Islet of Langerhans (tissue), 1 donor: ENCODE measurements around the gene CROCC.
"Not testable (repeated sequence)": the region's sequence is repeated elsewhere in the genome, so short reads cannot be mapped to it uniquely, and the experiment has no call there.

ENCODE experiments used
- FAIRE-seq: peaks from one replicate; lab custom pipeline; 2011; peaks lifted over from hg19 to GRCh38; lab: Jason Lieb, UNC

CROCC gene

DNA sequence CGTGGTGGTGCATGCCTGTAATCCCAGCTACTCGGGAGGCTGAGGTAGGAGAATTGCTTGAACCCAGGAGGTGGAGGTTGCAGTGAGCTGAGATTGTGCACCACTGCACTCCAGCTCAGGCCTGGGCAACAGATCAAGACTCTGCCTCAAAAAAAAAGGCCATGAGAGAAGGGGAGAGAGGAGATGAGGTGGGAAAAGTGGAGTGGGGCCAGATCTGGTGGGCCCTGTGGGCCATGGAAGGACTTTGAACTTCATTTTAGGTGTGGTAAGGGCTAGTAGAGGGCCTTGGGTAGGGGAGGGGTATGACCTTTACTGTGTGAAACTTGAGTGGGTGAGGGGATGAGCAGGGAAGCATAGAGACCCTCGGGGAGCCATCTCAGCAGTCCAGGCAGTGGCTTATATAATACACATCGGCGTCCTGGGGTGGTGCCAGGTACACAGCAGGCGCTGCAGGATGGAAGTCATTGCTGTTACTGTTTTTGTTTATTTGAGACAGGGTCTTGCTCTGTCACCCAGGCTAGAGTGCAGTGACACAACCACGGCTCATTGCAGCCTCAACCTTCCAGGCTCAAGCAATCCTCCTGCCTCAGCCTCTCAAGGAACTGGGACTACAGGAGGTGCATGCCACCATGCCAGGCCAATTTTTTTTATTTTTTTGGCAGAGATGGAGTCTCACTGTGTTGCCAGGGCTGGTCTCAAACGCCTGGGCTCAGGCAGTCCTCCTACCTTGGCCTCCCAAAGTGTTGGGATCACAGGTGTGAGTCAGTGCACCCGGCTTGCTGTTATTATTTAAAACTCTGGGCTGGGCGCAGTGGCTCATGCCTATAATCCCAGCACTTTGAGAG is 5.5 kb upstream of the CROCC start:
- not testable (repeated sequence) for FAIRE-seq

DNA sequence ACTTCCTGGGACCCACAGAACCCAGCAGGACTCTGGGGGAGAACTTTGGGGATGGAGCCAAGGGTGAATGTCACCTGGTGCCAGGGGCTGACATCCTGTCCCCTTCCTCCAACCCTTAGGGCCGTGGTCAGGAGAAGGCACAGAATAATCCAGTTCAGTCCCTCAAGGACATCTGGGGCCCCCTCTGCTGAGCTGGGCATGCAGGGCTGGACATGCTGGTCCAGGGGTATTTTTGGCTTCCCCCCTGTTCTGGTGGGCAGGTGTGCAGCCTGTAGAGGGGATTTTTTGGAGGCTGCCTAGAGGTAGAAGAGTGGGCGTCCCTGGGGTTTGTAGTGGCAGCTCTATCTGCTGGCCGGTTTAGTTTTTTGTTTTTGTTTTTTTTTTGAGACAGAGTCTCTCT is 3.4 kb upstream of the CROCC start:
- no peak for FAIRE-seq

DNA sequence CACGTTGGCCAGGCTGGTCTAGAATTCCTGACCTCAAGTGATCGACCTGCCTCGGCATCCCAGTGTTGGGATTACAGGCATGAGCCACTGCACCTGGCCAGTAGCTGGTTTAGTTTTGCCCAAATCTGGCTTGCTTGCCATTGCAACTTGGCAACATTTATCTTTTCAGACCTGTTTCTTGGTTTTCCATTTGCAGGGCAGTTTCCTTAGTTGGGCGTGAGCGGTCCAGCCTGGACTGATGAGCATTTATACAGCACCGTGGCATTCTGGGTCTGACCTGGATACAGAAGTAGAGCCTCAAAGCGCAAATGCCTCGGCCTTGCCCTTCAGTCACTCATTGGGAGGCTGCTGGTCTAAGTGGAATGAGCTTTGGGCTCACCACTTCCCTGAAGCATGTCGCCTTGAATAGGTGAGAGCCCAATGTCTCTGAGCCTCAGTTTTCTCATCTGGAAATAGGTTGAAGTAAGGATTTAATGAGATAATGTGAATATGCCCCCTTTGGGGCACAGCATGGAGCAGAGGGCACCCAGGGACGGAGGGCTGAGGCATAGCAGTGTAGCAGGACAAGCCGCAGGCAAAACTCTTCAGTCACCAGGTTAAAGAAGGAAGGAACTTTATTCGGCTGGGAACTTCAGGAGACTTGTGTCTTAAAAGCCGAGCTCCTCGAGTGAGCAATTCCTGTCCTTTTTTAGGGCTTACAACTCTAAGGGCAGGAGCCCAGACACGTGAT is 2.6 kb upstream of the CROCC start:
- not testable (repeated sequence) for FAIRE-seq

DNA sequence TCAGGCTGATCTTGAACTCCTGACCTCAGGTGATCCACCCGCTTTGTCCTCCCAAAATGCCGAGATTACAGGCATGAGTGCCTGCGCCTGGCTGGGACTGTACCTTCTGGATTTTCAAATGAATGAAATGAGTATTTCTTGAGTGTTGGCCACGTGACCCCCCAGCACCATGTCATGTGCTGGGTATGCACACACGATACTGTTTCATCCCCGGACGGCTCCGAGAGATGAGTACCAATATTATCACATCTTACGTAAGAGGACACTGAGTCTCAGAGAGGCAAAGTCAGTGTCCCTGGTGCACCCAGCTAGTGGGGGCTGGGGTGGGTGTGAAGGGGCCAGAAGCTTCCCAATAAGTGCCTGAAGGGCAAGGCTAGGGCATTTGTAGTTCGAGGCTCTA is 780 bp upstream of the CROCC start:
- no peak for FAIRE-seq

DNA sequence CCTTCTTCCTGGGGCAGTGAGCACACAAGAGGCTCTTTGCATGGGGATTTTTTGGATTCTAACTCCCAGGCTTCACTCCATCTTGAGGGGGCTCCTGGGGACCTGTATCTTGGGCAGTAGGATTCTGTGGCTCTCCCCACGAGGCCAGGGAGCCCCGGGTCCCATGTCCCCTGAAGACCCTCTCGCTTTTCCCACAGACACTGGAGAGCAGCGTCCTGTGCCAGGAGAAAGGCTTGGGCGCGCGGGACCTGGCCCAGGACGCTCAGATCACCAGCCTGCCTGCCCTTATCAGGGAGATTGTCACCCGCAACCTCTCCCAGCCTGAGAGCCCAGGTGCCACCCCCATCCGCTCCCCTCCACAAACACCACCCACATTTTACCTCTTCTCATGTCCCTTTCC is 735 bp downstream of the CROCC start:
- FAIRE-seq: no peak

DNA sequence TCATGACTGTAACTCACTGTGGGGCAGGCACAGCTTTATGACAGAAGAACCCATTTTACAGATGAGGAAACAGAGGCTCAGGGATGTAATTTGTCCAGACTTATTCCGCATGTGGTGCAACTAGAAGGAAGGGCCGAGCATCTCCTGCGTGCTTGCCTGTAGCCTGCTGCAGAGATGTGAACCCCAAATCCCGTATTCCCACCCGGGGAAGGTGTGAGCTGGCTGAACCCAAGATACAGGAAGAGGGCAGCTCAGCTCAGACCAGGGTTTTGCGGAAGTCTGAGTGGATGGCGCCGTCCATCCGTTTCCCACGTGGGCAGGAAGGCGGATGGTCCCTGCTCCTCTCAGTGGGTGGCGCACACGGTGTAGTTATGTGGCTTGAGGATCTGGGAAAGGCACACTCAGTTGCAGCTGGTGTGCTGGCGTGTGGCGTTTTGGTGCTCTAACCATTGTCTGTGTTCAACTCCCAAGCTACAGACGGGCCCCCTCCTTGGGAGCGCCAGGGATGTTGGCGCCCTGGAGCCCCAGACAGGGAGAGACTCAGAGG is 1.2 kb downstream of the CROCC start:
- FAIRE-seq: no peak

DNA sequence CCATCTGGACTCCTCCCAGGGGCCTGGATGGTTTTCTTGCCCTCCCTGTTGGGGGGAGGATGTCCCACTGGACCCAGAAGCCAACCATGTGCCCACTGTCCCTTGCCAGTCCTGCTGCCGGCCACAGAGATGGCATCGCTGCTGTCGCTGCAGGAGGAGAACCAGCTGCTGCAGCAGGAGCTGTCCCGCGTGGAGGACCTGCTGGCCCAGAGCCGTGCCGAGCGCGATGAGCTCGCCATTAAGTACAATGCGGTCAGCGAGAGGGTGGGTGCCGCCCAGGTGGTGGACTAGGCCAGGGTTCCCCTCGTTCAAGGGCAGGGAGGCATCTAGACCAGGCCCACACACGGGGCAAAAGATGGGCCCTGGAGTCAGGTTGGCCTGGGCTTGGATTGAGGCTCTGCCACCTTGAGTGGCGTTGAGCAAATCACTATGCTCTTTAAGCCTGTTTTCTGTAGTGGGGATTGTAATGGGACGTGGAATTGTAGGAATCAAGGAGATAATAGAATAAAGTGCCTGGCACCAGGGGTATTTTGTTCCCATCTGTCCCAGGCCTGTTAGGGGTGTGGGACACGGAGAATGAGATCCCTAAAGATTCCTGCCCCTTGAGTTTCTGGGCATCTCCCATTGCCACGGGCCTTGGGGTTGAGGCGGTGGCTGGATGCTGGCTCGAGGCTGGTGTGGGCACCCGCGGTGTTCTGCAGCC is 2.6 kb downstream of the CROCC start:
- FAIRE-seq: no peak

DNA sequence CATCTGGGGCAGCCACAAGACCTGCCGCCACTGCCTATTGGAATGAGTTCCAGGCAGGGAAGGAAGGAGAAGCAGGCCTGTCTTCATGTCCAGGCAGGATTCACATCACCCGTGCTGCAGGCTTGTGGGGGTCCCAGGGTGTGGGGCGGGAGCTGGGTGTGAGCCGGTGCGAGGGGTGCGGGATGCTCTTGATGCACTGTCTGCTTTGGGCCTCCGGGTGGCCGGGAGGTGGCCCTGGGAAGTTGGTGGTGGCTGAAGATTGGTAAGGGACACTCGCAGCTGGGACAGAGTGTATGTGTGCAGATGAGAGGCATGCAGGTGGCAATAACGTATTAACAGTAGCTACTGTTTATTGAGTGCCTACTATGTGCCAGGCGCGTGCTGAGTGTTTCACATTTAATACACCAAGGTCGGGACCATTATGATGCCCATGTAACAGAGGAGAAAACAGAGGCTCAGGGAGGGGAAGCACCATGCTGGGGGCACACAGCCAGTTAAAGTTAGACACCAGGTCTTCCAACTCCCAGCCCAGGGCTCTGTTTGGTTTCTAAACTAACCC is 3.3 kb downstream of the CROCC start:
- FAIRE-seq: no peak

DNA sequence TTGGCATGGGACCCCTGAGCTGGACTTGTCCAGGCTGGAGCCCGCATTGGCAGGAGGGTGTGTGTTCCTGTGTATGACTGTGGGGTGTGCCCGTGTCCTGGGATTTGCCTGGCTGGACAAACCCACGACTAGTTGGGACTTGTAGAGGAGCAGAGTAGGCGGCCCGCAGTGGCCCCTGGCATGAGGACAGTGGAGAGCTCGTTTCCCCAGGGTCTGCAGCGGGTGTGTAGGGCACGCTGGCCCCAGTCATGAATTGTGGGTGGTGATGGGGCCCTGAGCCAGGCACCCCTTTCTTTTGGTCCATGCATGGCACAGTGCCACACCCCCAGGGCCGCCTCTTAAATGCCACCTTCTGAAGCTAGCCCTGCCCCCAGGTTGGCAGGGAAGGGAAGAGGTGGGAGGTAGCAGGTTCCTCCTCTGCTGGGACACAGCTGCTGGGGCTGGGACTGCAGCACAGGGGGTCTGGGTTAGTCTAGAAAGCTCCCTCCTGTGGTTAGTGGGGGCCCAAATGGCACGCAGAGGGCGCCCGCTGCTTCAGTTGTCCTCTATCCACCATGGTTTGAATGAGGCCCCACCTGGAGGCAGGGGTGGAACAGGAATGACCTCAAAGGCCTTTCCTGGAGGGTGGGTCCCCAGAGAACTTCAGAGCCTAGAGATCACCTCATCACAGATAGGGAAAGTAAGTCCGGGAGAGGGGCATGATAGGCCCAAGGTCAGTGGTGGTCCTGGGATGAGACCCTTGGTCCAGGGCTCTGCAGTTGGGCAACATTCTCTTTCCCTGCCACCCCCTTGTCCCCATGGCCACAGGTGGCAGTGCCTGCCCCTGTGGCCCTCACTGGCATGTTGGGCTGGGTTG is 4.1 kb downstream of the CROCC start:
- FAIRE-seq: no peak

DNA sequence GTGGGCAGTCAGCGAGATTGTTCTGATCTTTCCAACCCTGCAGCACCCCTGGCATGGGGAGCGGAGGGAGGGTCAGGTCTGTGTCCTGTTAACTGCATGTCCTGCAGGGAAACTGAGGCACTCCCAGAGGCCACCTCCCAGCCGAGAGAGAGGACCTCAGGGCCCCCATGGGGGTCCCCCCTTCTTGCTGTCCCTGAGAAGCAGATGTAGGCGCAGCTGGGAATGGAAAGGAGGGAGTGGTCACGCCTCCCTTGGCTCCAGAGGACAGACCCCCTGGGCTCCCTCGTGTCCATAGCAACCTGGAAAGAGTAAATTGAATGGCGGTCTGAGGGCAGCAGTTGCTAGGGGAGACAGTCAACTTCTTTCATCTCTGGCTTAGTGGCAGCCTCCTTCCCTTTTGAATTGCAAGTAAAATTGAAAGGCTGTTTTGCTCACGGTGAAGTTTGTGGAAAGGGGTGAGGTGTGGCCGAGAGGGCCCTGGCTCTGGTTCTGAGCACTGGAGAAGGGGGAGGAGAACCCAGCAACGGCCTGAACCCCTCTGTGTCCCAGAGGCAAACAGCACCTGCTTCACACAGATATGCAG is 4.9 kb downstream of the CROCC start:
- FAIRE-seq: no peak

DNA sequence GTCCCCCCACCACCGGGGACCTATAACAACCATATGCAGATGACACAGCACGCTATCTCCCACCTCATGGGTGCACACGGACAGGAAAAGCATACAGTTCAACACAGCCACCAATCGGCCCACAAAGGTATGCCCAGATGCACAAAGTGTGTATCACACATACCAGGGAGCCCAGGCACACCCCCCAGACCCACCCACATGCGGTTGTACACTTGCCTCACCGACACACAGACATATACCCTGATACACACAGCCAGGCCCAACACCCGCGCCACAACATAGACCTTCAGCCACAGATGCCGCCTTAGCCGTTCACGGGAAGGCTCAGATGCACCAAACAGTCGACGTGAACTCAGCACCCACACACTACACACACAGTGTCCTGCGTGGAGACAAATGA is 5.5 kb downstream of the CROCC start:
- no peak for FAIRE-seq

DNA sequence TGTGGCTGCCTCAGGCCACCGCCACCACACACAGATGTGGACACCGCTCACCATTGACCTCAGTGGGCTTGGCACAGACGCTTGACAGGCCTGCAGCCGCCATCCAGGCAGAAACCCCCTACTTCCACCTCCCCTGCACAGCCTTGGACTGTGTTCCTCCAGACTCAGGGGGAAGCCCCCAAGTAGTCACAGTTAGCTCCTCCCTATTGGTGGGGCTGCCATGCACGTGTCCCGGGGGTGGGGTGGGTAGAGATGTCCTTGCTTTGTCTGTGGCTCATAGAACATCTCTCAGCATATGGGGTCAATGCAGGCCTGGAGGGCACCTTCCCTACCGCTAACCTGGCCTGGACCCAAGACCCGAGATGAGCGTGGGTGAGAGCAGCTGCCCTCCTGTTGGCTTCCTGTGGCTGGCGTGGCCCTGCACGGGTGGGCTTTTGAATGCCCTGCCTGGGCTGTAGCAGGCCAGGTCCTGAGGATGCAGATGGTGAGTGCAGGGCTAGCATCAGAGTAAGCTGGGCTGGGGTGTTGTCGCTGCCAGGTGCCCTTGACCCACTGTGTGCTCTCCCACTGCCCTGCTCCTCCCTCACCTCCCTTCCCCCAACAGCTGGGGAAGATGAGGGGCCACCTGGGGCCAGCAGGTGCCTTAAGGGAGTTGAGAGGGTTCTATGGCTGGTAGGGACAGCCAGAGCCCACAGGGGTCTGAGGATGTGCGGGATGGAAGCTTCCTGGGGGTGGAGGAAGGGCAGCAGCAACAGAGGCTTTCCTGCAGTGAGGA is 6.2 kb downstream of the CROCC start:
- FAIRE-seq: no peak

DNA sequence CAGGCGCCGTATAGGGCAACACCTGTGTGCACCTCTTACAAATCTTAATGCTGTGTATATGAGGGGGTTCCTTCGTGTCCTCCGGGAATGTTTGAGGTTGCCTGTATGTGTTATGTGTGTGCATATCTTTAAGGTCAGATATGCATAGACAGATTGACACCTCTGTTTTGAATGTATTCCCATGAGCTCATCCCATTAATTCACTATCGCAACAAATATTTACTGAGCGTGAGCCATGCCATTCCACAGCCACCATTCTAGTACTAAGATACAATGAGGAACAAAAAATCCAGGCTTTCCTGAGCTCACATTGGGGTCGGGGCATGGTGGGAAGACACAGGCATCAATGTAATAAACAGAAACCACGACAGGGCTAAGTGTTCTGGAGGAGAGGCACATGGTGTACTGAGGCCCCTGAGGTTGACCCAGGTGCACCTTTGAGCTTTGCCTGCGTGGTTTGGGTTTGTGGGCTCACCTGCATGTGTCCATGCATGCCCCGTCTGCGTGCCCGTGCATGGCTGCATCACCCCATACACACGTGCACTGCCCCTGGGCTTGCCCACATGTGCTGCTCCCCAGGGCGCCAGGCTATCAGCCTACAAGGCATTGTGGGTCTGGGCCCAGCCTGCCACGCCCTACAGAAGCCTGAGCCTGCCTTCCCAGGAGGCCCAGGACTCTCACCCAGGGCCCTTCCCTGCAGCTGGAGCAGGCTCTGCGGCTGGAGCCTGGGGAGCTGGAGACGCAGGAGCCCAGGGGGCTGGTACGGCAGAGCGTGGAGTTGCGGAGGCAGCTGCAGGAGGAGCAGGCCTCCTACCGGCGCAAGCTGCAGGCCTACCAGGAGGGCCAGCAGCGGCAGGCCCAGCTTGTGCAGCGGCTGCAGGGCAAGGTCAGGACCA is 7.7 kb downstream of the CROCC start:
- FAIRE-seq: not testable (repeated sequence)

DNA sequence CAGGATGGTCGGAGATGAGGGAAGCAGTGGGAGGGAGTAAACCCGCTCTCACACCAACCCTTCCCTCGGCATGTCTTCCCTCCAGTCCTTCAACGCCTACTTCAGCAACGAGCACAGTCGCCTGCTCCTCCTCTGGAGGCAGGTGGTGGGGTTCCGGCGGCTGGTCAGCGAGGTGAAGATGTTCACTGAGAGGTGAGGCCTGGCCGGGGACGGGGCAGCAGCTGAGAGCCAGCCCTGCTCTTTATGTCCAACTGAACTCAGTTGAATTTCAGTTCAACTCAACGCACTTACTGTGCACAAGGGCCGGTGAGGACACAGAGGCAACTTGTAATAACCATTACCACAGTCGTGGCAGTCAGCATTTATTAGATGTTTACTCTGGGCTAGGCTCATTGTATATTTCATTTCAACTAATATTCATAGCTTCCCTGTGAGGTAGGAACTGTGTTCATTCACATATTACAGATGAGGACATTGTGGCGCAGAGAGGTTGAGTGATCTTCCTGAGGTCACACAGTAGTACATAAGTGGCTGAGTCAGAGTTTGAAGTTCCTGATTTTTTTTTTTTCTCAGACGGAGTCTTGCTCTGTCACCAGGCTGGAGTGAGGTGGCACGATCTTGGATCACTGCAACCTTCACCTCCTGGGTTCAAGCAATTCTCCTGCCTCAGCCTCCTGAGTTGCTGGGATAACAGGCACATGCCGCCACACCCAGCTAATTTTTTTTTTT is 9.6 kb downstream of the CROCC start:
- FAIRE-seq: not testable (repeated sequence)

DNA sequence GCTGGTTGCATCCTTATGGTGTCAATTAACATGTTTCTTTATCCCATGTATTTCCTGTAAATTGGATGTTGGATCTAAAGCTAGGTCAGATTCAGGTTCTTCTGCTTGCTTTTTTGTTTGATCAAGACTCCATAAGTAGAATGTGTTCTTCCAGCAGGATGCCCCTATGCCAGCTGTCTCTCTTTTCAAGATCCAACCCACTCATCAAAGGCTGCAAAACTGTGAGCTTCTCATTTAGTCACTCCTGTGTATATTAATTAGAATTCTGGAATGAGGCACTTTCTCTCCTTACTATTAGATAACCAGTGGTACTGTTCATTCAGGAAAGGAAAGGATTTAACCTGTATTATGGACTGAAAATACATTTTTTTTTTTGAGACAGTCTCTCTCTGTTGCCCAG is 12.2 kb downstream of the CROCC start:
- FAIRE-seq: not testable (repeated sequence)

DNA sequence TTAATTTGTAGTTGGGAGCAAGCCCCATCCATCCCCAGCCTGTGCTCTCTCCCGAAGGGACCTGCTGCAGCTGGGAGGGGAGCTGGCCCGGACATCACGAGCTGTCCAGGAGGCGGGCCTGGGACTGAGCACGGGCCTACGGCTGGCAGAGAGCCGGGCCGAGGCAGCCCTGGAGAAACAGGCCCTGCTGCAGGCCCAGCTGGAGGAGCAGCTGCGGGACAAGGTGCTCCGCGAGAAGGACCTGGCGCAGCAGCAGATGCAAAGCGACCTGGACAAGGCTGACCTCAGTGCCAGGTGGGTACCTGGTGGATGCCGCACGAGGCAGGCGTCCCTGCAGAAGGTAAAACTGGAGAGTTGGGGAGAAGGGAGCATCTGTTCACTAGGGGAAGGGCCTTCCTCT is 14.8 kb downstream of the CROCC start:
- not testable (repeated sequence) for FAIRE-seq

DNA sequence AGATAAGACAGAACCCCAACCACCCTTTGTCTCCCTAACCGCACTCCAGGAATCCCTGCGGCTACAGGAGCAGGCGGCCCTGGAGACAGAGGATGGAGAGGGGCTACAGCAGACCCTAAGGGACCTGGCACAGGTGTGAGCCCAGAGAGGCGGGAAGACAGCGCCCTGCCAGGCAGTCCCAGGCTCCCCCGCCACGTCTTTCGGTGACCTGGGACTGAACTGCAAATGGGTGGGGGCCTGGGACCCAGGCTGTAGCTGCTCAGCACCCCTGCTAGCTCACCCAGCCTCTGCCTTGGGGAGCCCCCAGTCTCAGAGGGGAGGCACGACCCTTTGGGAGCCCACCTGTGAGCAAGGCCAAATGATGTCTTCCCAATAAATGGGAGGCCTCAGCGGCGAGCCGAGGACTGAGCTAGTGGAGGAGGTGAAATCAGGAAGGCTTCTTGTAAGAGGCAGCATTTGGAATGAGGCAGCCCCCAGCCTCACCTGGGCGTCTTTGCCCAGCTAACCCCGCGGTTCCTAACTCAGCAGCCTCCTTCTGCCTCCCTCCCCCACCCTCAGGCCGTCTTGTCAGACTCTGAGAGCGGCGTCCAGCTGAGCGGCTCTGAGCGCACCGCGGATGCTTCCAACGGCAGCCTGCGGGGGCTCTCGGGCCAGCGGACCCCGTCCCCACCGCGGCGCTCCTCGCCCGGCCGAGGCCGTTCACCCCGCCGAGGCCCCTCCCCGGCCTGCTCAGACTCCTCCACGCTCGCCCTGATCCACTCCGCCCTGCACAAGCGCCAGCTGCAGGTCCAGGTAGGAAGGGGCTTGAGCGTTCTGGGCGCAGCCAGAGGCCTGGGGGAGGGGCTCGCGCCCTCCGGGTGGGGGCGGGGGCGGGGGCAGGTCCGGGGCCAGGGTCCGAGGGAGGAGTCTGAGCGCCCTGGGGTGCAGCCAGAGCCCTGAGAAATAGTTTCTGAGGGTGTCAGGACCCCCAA is 16.9 kb downstream of the CROCC start:
- no peak for FAIRE-seq
